ENCODE data around the gene SLC16A14. TPM values are rescaled to one million over a fixed set of nuclear protein-coding genes. Genes with fewer than 3 reads are reported as not detected.

Gene SLC16A14
- total RNA-seq, 1 donor from 2014 or later = 9.1 TPM

DNA sequence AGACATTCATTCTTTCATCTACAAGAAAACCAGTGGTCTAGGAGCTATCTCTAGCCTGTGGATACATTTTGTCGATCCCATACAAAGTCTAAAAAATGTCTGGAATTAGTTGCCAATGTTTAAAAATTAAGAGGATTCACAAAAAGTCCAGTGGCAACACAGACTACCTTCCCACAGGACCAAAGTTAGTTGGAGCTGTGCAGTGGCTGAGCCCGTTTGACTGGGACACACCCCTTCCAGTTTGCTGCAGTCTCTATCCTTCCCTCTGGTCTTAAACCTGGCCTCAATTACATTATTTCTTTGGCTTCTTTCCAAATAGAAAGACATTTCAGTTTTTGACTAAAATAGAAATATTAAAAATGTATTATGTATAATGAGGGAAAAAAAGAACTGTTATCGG, 18.6 kb downstream of the SLC16A14 start:
- DNase-seq (ENCODE audit: extremely low spot score, unreplicated experiment) = no peak
- Mint-ChIP-seq H3K9me3 (no peaks in the 10 kb centered on the region), H3K4me3 (no peak overlapping the region), H3K27me3 (no peaks in the 10 kb centered on the region), H3K4me1 (ENCODE audit: unreplicated experiment) (no peaks in the 10 kb centered on the region), H3K27ac (no peak overlapping the region), H3K36me3 (peaks cover 4% of the 10 kb centered on the region)
- TF ChIP-seq, protein P1, sequence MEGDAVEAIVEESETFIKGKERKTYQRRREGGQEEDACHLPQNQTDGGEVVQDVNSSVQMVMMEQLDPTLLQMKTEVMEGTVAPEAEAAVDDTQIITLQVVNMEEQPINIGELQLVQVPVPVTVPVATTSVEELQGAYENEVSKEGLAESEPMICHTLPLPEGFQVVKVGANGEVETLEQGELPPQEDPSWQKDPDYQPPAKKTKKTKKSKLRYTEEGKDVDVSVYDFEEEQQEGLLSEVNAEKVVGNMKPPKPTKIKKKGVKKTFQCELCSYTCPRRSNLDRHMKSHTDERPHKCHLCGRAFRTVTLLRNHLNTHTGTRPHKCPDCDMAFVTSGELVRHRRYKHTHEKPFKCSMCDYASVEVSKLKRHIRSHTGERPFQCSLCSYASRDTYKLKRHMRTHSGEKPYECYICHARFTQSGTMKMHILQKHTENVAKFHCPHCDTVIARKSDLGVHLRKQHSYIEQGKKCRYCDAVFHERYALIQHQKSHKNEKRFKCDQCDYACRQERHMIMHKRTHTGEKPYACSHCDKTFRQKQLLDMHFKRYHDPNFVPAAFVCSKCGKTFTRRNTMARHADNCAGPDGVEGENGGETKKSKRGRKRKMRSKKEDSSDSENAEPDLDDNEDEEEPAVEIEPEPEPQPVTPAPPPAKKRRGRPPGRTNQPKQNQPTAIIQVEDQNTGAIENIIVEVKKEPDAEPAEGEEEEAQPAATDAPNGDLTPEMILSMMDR (conservative IDR thresholded peaks at IDR 0.05) = no peak

DNA sequence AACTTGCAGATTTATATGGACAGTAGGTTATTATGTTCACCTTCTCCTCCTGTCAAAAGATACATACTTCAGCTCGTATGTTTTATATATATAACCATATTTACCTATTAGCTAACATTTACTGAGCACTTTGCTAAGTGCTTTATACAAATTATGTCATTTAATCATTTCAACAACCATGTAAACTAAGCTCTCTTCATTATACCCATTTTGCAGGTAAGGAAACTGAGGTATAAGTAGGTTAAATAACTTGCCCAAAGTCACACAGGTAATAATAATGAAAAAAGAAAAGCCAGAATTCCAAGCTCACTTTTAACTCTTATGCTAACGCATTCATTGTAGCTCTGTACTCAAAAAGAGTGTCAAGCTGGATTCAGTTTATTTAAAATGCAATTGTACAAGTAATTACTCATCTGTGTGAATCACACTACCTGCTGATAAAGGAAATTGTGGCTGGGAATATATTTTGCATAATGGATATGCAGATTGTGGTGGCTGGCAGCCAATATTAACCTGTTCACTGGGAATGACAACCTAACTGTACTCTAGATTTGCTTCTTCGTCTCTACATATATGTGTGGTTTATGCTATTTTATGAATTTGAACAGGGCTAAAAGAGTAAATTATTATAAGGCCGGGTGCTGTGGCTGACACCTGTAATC, 20.6 kb downstream of the SLC16A14 start:
- Mint-ChIP-seq H3K9me3 (no peaks in the 10 kb centered on the region), H3K36me3 (peaks cover 4% of the 10 kb centered on the region), H3K27me3 (no peaks in the 10 kb centered on the region), H3K27ac (no peak overlapping the region), H3K4me1 (ENCODE audit: unreplicated experiment) (no peaks in the 10 kb centered on the region), H3K4me3 (no peak overlapping the region)
- DNase-seq (ENCODE audit: extremely low spot score, unreplicated experiment) = no peak
- TF ChIP-seq, protein P1 (conservative IDR thresholded peaks at IDR 0.05) = no peak

DNA sequence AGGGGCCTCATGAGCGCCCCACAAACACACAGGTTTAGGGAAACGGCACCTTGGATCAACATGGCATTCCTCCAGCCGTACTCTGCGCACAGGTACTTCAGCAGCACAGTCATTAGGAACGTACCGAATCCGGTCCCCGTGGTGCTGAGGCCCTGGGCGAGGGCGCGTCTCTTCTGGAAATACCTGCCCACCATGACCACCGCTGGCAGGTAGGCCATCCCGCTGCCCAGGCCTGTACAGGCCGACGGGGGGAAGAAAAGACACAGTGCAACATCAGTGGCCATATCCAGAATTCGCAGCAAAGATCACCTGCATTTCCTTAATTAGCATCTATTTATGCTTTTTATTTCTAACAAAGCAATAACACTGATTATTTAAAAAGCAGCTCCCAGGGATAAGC, 22.2 kb downstream of the SLC16A14 start:
- Mint-ChIP-seq H3K27me3 (no peaks in the 10 kb centered on the region), H3K9me3 (no peaks in the 10 kb centered on the region), H3K27ac (no peak overlapping the region), H3K36me3 (peaks cover 10% of the 10 kb centered on the region), H3K4me3 (no peak overlapping the region), H3K4me1 (ENCODE audit: unreplicated experiment) (no peaks in the 10 kb centered on the region)
- TF ChIP-seq, protein P1 (conservative IDR thresholded peaks at IDR 0.05) = no peak
- DNase-seq (ENCODE audit: extremely low spot score, unreplicated experiment) = no peak

DNA sequence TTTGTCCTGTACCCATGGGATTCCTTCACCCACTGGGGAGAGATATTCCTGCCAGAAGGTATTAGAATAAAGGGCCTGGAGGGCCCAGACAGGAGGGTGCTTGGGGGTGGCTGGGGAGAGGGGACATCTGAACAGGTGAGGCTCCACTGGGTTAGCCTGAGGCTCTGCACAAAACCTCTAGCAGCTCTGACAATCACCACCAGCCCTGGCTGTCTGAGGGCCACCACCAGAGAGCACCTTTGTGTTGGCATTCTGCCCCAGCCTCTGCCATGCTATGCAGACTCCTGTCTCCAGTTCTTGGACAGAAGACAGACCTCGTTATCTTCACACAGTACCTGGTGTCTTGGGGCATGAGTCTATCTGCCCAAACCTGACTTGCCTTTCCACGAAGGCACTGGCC, 25.3 kb downstream of the SLC16A14 start:
- no peak for DNase-seq (ENCODE audit: extremely low spot score, unreplicated experiment)
- Mint-ChIP-seq H3K4me1 (ENCODE audit: unreplicated experiment) (no peaks in the 10 kb centered on the region), H3K27ac (no peak overlapping the region)

DNA sequence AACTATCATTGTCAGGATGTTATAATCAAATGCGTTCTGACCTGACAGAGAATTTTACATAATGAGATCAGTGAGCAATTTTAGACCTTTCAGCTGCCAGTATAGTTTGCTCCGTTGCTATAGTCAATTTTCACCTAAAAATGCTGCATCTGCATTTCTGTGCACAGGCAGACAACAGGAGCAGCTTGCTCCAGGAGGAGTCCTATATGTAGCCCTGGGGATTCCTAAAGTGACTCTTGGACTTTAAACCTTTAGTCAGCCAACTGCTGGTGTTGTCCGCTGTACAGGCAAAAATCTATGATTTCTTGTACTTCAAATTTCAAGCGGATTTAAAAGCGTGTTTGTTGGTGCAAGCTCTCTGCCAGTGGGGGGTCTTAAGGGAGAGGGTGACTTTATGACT, 25.7 kb downstream of the SLC16A14 start:
- no peaks in the 10 kb centered on the region for H3K9me3 Mint-ChIP-seq
- no peak overlapping the region for H3K4me3 Mint-ChIP-seq
- TF ChIP-seq, protein P1 (conservative IDR thresholded peaks at IDR 0.05) = no peak
- H3K27me3 Mint-ChIP-seq = no peaks in the 10 kb centered on the region
- no peak overlapping the region for H3K27ac Mint-ChIP-seq
- DNase-seq (ENCODE audit: extremely low spot score, unreplicated experiment) = no peak
- no peaks in the 10 kb centered on the region for H3K4me1 Mint-ChIP-seq (ENCODE audit: unreplicated experiment)
- peaks cover 10% of the 10 kb centered on the region for H3K36me3 Mint-ChIP-seq

More for the DNA sequence above, 25.3 kb downstream of the SLC16A14 start:
- H3K4me3 Mint-ChIP-seq = no peak overlapping the region
- TF ChIP-seq, protein P1 (conservative IDR thresholded peaks at IDR 0.05) = no peak
- H3K27me3 Mint-ChIP-seq = no peaks in the 10 kb centered on the region
- H3K9me3 Mint-ChIP-seq = no peaks in the 10 kb centered on the region
- peaks cover 10% of the 10 kb centered on the region for H3K36me3 Mint-ChIP-seq

All from type B pancreatic cell (in vitro differentiated cells).